BE2C (cell line): ENCODE data around the gene TBC1D21.

Source experiments
- DNase-seq: peaks from one replicate; pipeline ENCODE4 v3.0.0-alpha.2; 2020
- H3K27me3 ChIP-seq: fragments of 250-450 bp; sonication (Bioruptor Pico); 2 replicates; pipeline ENCODE4 v1.5.1; 2020; ENCODE audit warnings: mild to moderate bottlenecking
- H3K36me3 ChIP-seq: fragments of 250-450 bp; sonication (Bioruptor Pico); 2 replicates; pipeline ENCODE4 v1.5.1; 2020; ENCODE audit warnings: mild to moderate bottlenecking
- H3K4me1 ChIP-seq: fragments of 250-450 bp; sonication (Bioruptor Pico); 2 replicates; pipeline ENCODE4 v1.5.1; 2020
- H3K4me3 ChIP-seq: 2 replicates; pipeline ENCODE4 v1.5.1; 2011; ENCODE audit warnings: low read depth, low read length
- H3K9me3 ChIP-seq: fragments of 250-450 bp; sonication (Bioruptor Pico); 2 replicates; pipeline ENCODE4 v1.5.1; 2020
- TF ChIP-seq, protein P1 (sequence below): IDR thresholded peaks from 2 replicates; pipeline ENCODE4 v1.5.1; 2012; ENCODE audit warnings: mild to moderate bottlenecking, low read depth, low read length

Gene TBC1D21

DNA sequence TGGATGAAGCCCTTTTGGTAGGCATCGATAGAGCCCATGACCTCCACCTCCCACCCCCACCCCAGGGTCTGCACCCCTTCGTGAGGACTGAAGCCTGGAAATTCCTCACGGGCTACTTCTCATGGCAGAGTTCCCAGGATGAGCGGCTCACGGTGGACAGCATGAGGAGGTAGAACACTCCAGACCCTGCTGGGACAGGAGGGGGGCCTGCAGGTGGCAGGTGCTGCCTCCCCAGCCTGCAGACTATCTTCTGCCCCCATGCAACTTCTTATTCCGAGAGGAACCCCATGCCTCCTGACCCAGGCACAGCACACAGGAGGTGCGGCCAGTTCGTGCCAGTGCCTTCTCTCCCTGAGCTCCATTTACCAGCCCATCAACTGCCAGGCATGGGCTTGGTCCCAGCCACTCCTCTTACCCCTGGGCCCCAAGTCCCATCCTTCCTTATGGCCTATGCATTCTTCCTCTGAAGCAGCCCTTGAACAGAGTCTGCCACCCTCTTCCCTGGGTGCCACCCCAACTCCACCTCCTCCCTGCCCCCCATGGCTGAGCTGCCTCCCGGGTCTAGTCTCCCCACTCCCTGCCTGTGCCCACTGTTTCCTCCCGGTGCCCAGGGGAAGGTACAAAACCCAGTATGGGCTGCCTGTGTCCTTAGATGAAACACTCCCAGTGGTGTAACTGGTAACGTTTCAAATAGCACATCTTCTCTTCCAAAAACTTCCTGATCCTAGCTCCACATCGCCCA lies 8.4 kb downstream of the TBC1D21 start:
- H3K9me3 ChIP-seq, result no peaks in the 10 kb centered on the region
- no peaks in the 10 kb centered on the region for H3K4me1 ChIP-seq
- H3K36me3 ChIP-seq, result no peaks in the 10 kb centered on the region
- DNase-seq, result no peak
- no peak overlapping the region for H3K4me3 ChIP-seq
- TF ChIP-seq, protein P1, sequence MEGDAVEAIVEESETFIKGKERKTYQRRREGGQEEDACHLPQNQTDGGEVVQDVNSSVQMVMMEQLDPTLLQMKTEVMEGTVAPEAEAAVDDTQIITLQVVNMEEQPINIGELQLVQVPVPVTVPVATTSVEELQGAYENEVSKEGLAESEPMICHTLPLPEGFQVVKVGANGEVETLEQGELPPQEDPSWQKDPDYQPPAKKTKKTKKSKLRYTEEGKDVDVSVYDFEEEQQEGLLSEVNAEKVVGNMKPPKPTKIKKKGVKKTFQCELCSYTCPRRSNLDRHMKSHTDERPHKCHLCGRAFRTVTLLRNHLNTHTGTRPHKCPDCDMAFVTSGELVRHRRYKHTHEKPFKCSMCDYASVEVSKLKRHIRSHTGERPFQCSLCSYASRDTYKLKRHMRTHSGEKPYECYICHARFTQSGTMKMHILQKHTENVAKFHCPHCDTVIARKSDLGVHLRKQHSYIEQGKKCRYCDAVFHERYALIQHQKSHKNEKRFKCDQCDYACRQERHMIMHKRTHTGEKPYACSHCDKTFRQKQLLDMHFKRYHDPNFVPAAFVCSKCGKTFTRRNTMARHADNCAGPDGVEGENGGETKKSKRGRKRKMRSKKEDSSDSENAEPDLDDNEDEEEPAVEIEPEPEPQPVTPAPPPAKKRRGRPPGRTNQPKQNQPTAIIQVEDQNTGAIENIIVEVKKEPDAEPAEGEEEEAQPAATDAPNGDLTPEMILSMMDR, result no peak
- H3K27me3 ChIP-seq, result no peaks in the 10 kb centered on the region

DNA sequence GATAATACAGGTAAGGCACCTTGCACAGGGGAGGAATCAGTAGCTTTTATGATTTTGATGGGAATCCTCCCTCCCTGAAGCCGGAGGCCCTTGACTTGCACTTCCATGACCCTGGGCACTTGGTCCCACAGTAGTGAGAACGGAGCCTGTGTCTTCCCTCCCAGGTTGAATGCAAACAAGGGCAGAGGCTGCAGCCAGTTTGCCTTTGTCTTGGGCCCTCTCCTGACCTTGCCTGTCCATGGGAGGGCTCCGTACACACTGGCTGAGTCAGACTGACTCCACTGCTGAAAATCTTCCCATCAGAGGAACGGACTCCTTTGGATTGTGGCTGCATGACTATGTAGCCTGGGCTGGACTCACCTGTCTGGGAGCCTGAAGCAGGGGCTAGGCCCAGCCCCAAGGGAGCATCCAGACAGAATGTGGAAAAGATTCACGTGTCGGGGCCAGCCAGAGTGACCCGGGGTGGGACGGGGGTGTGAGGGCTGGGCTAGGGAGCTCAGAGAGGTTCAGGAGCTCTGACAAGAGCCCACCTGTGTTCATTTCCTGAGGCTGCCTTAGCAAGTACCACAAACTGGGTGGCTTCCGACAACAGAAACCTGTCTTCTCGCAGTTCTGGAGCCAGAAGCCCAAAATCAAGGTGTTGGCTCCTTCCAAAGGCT lies 9.5 kb downstream of the TBC1D21 start:
- Histone ChIP-seq H3K36me3 (no peaks in the 10 kb centered on the region), H3K27me3 (no peaks in the 10 kb centered on the region), H3K9me3 (no peaks in the 10 kb centered on the region), H3K4me1 (0 out of 2 replicates have a peak, but pooled peaks cover 2% of the 10 kb centered on the region), H3K4me3 (no peak overlapping the region)
- DNase-seq, result no peak
- TF ChIP-seq, protein P1, result no peak

DNA sequence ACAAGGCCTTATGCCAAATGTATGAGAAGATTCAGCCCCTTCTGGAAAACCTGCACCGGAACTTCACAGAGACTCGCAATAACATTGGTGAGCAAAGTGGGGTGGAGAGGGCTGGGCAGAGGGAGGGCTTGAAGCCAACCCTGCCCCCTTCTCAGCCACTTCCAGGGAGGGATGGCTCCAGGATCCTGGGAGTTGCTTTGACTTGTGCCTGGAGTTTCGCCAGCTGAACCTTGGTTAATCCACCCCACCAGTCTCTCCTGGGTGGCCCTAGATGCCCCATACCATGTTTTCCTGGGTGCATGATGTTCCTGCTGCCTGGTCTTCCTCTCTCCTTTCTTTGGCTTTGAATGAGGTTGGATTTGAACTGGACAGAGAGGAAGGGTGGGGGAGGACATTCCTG lies 10.8 kb downstream of the TBC1D21 start:
- 0 out of 2 replicates have a peak, but pooled peaks cover 3% of the 10 kb centered on the region for H3K4me1 ChIP-seq
- no peaks in the 10 kb centered on the region for H3K27me3 ChIP-seq
- no peak for DNase-seq
- no peaks in the 10 kb centered on the region for H3K9me3 ChIP-seq
- H3K4me3 ChIP-seq, result no peak overlapping the region
- no peaks in the 10 kb centered on the region for H3K36me3 ChIP-seq
- TF ChIP-seq, protein P1, result no peak

DNA sequence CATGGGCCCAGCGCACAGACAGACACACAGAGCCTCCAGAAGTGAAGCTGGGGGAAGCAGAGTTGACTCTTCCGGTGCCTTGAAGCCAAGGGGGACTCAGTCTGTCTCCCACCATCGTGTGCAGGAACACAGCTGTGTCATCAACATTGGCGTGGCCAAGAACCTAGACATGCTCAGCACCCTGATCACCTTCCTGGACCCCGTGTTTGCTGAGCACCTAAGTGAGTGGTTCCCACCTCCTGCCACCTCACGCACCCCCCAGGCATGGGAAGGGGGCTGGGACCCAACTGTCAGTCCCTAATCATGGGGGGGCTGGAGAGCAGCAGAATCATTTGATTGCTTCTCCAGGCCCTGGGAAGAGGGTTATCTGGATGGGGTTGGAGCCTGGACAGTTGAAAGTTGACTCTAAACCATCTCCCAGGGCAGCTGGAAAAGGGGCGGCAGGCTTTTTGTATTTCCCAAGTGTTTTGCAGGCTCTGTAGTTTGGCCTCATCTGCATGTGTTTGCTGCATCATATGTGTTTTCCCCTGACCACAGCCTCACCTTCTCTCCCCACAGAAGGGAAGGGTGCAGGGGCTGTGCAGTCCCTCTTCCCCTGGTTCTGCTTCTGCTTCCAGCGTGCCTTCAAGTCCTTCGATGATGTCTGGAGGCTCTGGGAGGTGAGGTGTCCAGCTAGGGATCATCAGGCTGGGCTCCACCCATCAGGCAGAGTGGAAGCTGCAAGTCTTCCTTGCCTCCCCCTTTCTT lies 12.8 kb downstream of the TBC1D21 start:
- TF ChIP-seq, protein P1, result no peak
- DNase-seq, result no peak
- Histone ChIP-seq H3K36me3 (no peaks in the 10 kb centered on the region), H3K9me3 (no peaks in the 10 kb centered on the region), H3K4me3 (no peak overlapping the region), H3K27me3 (no peaks in the 10 kb centered on the region), H3K4me1 (peaks cover 8% of the 10 kb centered on the region; the same call in 1 of the 2 replicates)

DNA sequence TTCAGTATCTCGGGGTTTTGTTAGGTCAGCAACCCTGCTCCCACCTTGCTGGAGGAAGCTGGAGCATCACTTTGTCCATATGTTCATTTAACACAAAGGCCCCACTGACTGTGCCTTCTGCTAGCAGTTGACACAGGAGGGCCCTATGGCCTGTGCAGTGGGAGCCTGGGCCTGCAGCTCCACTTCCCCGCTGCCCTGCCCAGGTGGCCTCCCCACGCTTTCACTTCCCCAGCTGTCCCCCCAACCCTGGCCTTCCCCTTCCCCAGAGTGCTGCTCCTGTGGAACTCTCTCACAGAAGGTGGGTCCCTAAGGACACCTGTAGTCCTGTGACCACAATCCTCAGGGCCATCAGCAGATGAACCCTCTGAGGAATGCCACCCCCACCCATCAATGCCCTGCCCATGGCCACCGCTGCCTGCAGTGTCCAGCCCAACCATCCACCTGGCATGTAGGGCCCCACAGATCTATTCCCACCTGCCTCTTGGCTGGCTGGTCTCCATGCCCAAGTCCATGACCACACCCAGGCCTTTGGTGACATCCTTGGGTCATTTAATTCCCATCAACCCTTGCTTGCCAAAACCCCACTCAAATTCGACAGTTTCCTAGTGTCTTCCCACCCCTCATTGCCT lies 13.5 kb downstream of the TBC1D21 start:
- no peak overlapping the region for H3K4me3 ChIP-seq
- DNase-seq, result no peak
- TF ChIP-seq, protein P1, result no peak
- H3K27me3 ChIP-seq, result no peaks in the 10 kb centered on the region
- no peaks in the 10 kb centered on the region for H3K9me3 ChIP-seq
- no peaks in the 10 kb centered on the region for H3K36me3 ChIP-seq
- H3K4me1 ChIP-seq, result peaks cover 8% of the 10 kb centered on the region; the same call in 1 of the 2 replicates
